ENCODE measurements around the gene ATF1.

Gene ATF1
- total RNA-seq = 13.4 to 59.8 (median 49.9) reads per million in 9 experiments

- Mint-ChIP-seq H3K4me1 (ENCODE audit: low read depth in 2 of 2) (peaks cover 19 to 20% of the 10 kb centered on the region in 2 donors), H3K27ac (peak within 1 kb of the TSS; percentile 98), H3K36me3 (ENCODE audit: insufficient read depth) (peaks cover 31% of the 10 kb centered on the region), H3K27me3 (no peaks in the 10 kb centered on the region), H3K9me3 (peaks cover 0 to 6% of the 10 kb centered on the region in 2 donors), H3K4me3 (peak within 1 kb of the TSS; percentile 89 to 96)
- DNase-seq (peak; percentile 80 to 87 (median 86)), ATAC-seq (replicated peaks) (peak; percentile 78)
Measured at GRCh38 chr12:50763639-50764285, at the start of gene ATF1. Gene ATF1, plus strand, starts transcription at chr12:50764101. Its CDS starts 16,045 bp downstream, at chr12:50780146.

- Mint-ChIP-seq H3K27me3 (no peaks in the 10 kb centered on the region), H3K4me3 (no peak overlapping the region), H3K36me3 (ENCODE audit: insufficient read depth) (peaks cover 43% of the 10 kb centered on the region), H3K4me1 (ENCODE audit: low read depth in 2 of 2) (no peaks in the 10 kb centered on the region), H3K27ac (no peak overlapping the region), H3K9me3 (no peaks in the 10 kb centered on the region)
- ATAC-seq (replicated peaks) (no peak), DNase-seq (no peak)
Measured at GRCh38 chr12:50715174-50715573, 48.7 kb upstream of the ATF1 start.

- H3K27ac Mint-ChIP-seq = no peak overlapping the region
- H3K4me1 Mint-ChIP-seq (ENCODE audit: low read depth in 2 of 2) = no peaks in the 10 kb centered on the region
- DNase-seq (no peak), ATAC-seq (replicated peaks) (no peak)
- H3K9me3 Mint-ChIP-seq = no peaks in the 10 kb centered on the region
- H3K36me3 Mint-ChIP-seq (ENCODE audit: insufficient read depth) = peaks cover 48% of the 10 kb centered on the region
- no peak overlapping the region for H3K4me3 Mint-ChIP-seq
- no peaks in the 10 kb centered on the region for H3K27me3 Mint-ChIP-seq
Measured at GRCh38 chr12:50718760-50719159, 45.1 kb upstream of the ATF1 start.

GRCh38 chr12:50720085-50720484, 43.8 kb upstream of the ATF1 start:
- H3K27ac Mint-ChIP-seq = no peak overlapping the region
- H3K27me3 Mint-ChIP-seq = no peaks in the 10 kb centered on the region
- H3K4me3 Mint-ChIP-seq = no peak overlapping the region
- no peaks in the 10 kb centered on the region for H3K9me3 Mint-ChIP-seq
- DNase-seq (no peak), ATAC-seq (replicated peaks) (no peak)
- H3K4me1 Mint-ChIP-seq (ENCODE audit: low read depth in 2 of 2) = no peaks in the 10 kb centered on the region
- H3K36me3 Mint-ChIP-seq (ENCODE audit: insufficient read depth) = peaks cover 51% of the 10 kb centered on the region

GRCh38 chr12:50720501-50720900, 43.4 kb upstream of the ATF1 start:
- no peak for ATAC-seq (replicated peaks)
- no peaks in the 10 kb centered on the region for H3K4me1 Mint-ChIP-seq (ENCODE audit: low read depth in 2 of 2)
- H3K36me3 Mint-ChIP-seq (ENCODE audit: insufficient read depth) = peaks cover 47% of the 10 kb centered on the region
- H3K27me3 Mint-ChIP-seq = no peaks in the 10 kb centered on the region
- no peak overlapping the region for H3K27ac Mint-ChIP-seq
- H3K9me3 Mint-ChIP-seq = no peaks in the 10 kb centered on the region
- DNase-seq = no peak
- no peak overlapping the region for H3K4me3 Mint-ChIP-seq

GRCh38 chr12:50723865-50724264, 40.0 kb upstream of the ATF1 start:
- Mint-ChIP-seq H3K4me3 (no peak overlapping the region), H3K4me1 (ENCODE audit: low read depth in 2 of 2) (no peaks in the 10 kb centered on the region), H3K27me3 (no peaks in the 10 kb centered on the region), H3K9me3 (no peaks in the 10 kb centered on the region), H3K27ac (no peak overlapping the region), H3K36me3 (ENCODE audit: insufficient read depth) (peaks cover 39% of the 10 kb centered on the region)
- no peak for DNase-seq
- no peak for ATAC-seq (replicated peaks)

GRCh38 chr12:50725011-50725942, 38.6 kb upstream of the ATF1 start:
- Mint-ChIP-seq H3K27me3 (no peaks in the 10 kb centered on the region), H3K4me1 (ENCODE audit: low read depth in 2 of 2) (no peaks in the 10 kb centered on the region), H3K9me3 (no peaks in the 10 kb centered on the region), H3K36me3 (ENCODE audit: insufficient read depth) (peaks cover 45% of the 10 kb centered on the region), H3K4me3 (no peak overlapping the region), H3K27ac (no peak overlapping the region)
- DNase-seq (no peak), ATAC-seq (replicated peaks) (no peak)

- no peak overlapping the region for H3K4me3 Mint-ChIP-seq
- H3K27ac Mint-ChIP-seq = no peak overlapping the region
- no peaks in the 10 kb centered on the region for H3K4me1 Mint-ChIP-seq (ENCODE audit: low read depth in 2 of 2)
- H3K36me3 Mint-ChIP-seq (ENCODE audit: insufficient read depth) = peaks cover 45% of the 10 kb centered on the region
- H3K9me3 Mint-ChIP-seq = no peaks in the 10 kb centered on the region
- ATAC-seq (replicated peaks) (no peak), DNase-seq (no peak)
- H3K27me3 Mint-ChIP-seq = no peaks in the 10 kb centered on the region
Measured at GRCh38 chr12:50727466-50727865, 36.4 kb upstream of the ATF1 start.

GRCh38 chr12:50728417-50728816, 35.5 kb upstream of the ATF1 start:
- Mint-ChIP-seq H3K4me3 (no peak overlapping the region), H3K27ac (no peak overlapping the region), H3K9me3 (no peaks in the 10 kb centered on the region), H3K27me3 (no peaks in the 10 kb centered on the region), H3K4me1 (ENCODE audit: low read depth in 2 of 2) (no peaks in the 10 kb centered on the region), H3K36me3 (ENCODE audit: insufficient read depth) (peaks cover 46% of the 10 kb centered on the region)
- ATAC-seq (replicated peaks) = no peak
- no peak for DNase-seq

GRCh38 chr12:50728841-50729240, 35.1 kb upstream of the ATF1 start:
- H3K36me3 Mint-ChIP-seq (ENCODE audit: insufficient read depth) = peaks cover 42% of the 10 kb centered on the region
- no peaks in the 10 kb centered on the region for H3K4me1 Mint-ChIP-seq (ENCODE audit: low read depth in 2 of 2)
- H3K9me3 Mint-ChIP-seq = no peaks in the 10 kb centered on the region
- no peaks in the 10 kb centered on the region for H3K27me3 Mint-ChIP-seq
- no peak overlapping the region for H3K4me3 Mint-ChIP-seq
- ATAC-seq (replicated peaks) (no peak), DNase-seq (no peak)
- no peak overlapping the region for H3K27ac Mint-ChIP-seq

- H3K4me3 Mint-ChIP-seq = no peak overlapping the region
- H3K36me3 Mint-ChIP-seq (ENCODE audit: insufficient read depth) = peaks cover 41% of the 10 kb centered on the region
- ATAC-seq (replicated peaks) (no peak), DNase-seq (no peak)
- H3K27me3 Mint-ChIP-seq = no peaks in the 10 kb centered on the region
- H3K27ac Mint-ChIP-seq = peak overlapping the region in 1 of 2 donors; percentile 59
- no peaks in the 10 kb centered on the region for H3K9me3 Mint-ChIP-seq
- no peaks in the 10 kb centered on the region for H3K4me1 Mint-ChIP-seq (ENCODE audit: low read depth in 2 of 2)
Measured at GRCh38 chr12:50732591-50732990, 31.3 kb upstream of the ATF1 start.

GRCh38 chr12:50733706-50734105, 30.2 kb upstream of the ATF1 start:
- no peaks in the 10 kb centered on the region for H3K4me1 Mint-ChIP-seq (ENCODE audit: low read depth in 2 of 2)
- H3K36me3 Mint-ChIP-seq (ENCODE audit: insufficient read depth) = peaks cover 41% of the 10 kb centered on the region
- H3K9me3 Mint-ChIP-seq = no peaks in the 10 kb centered on the region
- H3K27ac Mint-ChIP-seq = no peak overlapping the region
- H3K4me3 Mint-ChIP-seq = no peak overlapping the region
- ATAC-seq (replicated peaks) = no peak
- H3K27me3 Mint-ChIP-seq = no peaks in the 10 kb centered on the region
- DNase-seq = no peak

GRCh38 chr12:50734409-50735263, 29.3 kb upstream of the ATF1 start:
- H3K36me3 Mint-ChIP-seq (ENCODE audit: insufficient read depth) = peaks cover 46% of the 10 kb centered on the region
- H3K4me3 Mint-ChIP-seq = no peak overlapping the region
- peak in 1 of 3 experiments; percentile 6 for DNase-seq
- no peaks in the 10 kb centered on the region for H3K4me1 Mint-ChIP-seq (ENCODE audit: low read depth in 2 of 2)
- H3K27ac Mint-ChIP-seq = no peak overlapping the region
- H3K27me3 Mint-ChIP-seq = no peaks in the 10 kb centered on the region
- ATAC-seq (replicated peaks) = no peak
- H3K9me3 Mint-ChIP-seq = no peaks in the 10 kb centered on the region
